Measurements from ENCODE around the gene TAF5L. TPM values are rescaled to one million over a fixed set of nuclear protein-coding genes. Genes with fewer than 3 reads are reported as not detected.

Gene TAF5L
- total and polyA plus RNA-seq, 10 of the 15 experiments (the other 5 are each of a cell fraction or from before 2014, with no cell fraction given), result 1.1 to 26.2 (median 19.1) TPM

DNA sequence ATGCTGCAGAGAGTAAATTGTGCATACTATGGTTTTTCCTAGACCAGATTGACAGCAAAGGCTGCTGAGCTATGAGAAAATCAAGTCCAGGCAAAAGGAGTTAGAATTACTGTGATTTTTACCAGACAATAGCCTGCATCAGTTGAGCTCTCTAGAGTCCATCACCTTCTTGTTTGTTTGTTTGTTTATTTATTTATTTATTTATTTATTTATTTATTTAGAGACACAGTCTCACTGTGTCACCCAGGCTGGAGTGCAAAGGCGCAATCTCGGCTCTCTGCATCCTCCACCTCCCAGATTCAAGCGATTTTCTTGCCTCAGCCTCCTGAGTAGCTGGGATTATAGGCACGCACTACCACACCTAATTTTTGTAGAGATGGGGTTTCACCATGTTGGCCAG is 43.2 kb downstream of the TAF5L start (continued):
- TF ChIP-seq HDAC2 (IDR thresholded peaks at IDR 0.05) (no peak), FOXK2 (IDR thresholded peaks at IDR 0.05) (no peak), TARDBP (IDR thresholded peaks at IDR 0.05; ENCODE audit: borderline replicate concordance) (no peak), FOS (IDR thresholded peaks at IDR 0.05; ENCODE audit: borderline replicate concordance, extremely low read depth, insufficient read length) (no peak), BCL11A (IDR thresholded peaks at IDR 0.05; ENCODE audit: low read depth, low read length) (no peak)
- TF ChIP-seq, protein P1, sequence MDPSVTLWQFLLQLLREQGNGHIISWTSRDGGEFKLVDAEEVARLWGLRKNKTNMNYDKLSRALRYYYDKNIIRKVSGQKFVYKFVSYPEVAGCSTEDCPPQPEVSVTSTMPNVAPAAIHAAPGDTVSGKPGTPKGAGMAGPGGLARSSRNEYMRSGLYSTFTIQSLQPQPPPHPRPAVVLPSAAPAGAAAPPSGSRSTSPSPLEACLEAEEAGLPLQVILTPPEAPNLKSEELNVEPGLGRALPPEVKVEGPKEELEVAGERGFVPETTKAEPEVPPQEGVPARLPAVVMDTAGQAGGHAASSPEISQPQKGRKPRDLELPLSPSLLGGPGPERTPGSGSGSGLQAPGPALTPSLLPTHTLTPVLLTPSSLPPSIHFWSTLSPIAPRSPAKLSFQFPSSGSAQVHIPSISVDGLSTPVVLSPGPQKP (IDR thresholded peaks at IDR 0.05; ENCODE audit: low read depth, low read length), result no peak

DNA sequence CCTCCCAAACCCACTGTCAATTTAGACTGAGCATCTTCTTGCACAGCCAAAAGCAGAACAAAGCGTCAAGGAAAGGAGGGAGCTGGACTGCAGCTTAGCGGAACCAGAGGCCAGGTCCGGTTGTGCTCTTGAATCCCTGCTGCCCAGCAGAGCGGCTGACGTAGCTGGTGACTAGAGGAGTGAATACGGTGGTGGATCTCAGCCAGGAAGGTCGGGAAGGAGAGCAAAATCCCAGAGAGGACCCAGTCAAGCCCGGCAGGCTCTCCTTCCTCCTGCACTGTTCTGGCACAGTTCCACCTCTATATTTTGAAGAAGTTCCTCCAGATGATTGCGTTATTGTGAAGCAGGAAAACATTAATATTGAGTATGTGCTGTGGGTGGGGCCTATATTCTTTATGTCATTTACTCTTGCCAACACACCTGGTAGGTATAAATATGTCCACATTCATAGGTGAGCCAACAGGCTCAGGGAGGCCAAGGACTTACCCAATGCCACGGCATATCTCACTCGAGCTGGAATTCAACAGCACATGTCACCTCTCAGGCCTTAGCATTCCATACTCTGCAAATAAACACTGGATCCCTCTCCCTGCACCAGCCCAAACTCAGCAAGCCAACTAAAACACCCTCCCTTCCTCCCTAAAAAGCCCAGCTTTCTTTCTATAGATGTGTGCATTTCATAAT is 43.8 kb downstream of the TAF5L start:
- H3K4me3 ChIP-seq, result no peak overlapping the region
- ChIA-PET SMC1A (ENCODE audit: uncharacterized antibody, unreplicated experiment) (interaction anchor here (1.4 to 1.7 kb wide), 2 partner anchors 12 to 42 kb away, joined by 3 to 7 read pairs; no protein-coding TSS in a partner anchor), RAD21 (ENCODE audit: unreplicated experiment) (interaction anchor here (0.8 kb wide), 1 partner anchor 23 kb away, joined by 3 read pairs; the partner anchor contains the start of gene ABCB10), POLR2A (no interaction called here), CTCF (interaction anchor here (1.7 kb wide), 1 partner anchor 42 kb away, joined by 6 read pairs; no protein-coding TSS in a partner anchor)
- WGBS (ENCODE audit: insufficient coverage, insufficient replicate concordance, low lambda C conversion rate, missing lambda C conversion rate), result 69% methylated on average over 11 of the region's 11 CpGs
- H4K20me1 ChIP-seq (ENCODE audit: control insufficient read depth, insufficient read depth), result no peaks in the 10 kb centered on the region
- FAIRE-seq (no peak), ATAC-seq (no peak), DNase-seq (ENCODE audit: low read depth, low spot score) (no peak)
- peaks cover 9% of the 10 kb centered on the region for H3K4me1 ChIP-seq (ENCODE audit: control insufficient read depth, insufficient read depth, low read length)
- no peaks in the 10 kb centered on the region for H3K27me3 ChIP-seq (replicated peaks in 1 of 2; ENCODE audit: control insufficient read depth in 2 of 2, insufficient read depth in 2 of 2, low read length in 1 of 2)
- no peaks in the 10 kb centered on the region for H3K9me3 ChIP-seq (replicated peaks; ENCODE audit: control insufficient read depth, insufficient read depth, low read length)
- intact Hi-C loops (cut with micrococcal nuclease; ENCODE audit: unreplicated experiment) (no loop called here), in situ Hi-C loops (cut with MboI) (no loop called here)
- no peaks in the 10 kb centered on the region for H3K79me2 ChIP-seq (ENCODE audit: control insufficient read depth, insufficient read depth, low read length)
- no peak overlapping the region for H2AFZ ChIP-seq (ENCODE audit: control insufficient read depth, low read depth, low read length)
- BruUV-seq (replicated peaks), result no TSS peak
- H3K4me2 ChIP-seq (ENCODE audit: control insufficient read depth, insufficient read depth), result no peak overlapping the region
- no peak overlapping the region for H3K9ac ChIP-seq (ENCODE audit: control insufficient read depth, insufficient read depth, low read length)
- no peak for TF ChIP-seq BACH1 (IDR thresholded peaks at IDR 0.05; ENCODE audit: borderline replicate concordance)
- TF ChIP-seq BCLAF1 (IDR thresholded peaks at IDR 0.05), result no peak
- no peak for TF ChIP-seq RELA (IDR thresholded peaks at IDR 0.05; ENCODE audit: borderline replicate concordance, partially characterized antibody)
- no peak for TF ChIP-seq RAD21 (IDR thresholded peaks at IDR 0.05; ENCODE audit: insufficient read depth, low read depth, low read length)
- TF ChIP-seq YBX1 (IDR thresholded peaks at IDR 0.05), result no peak
- no peak for TF ChIP-seq EZH2 (IDR thresholded peaks at IDR 0.05; ENCODE audit: borderline replicate concordance, control insufficient read depth, low read depth, low read length)
- H3K27ac ChIP-seq (ENCODE audit: control insufficient read depth, insufficient read depth), result no peak overlapping the region
- no peaks in the 10 kb centered on the region for H3K36me3 ChIP-seq (ENCODE audit: control insufficient read depth in 2 of 2, insufficient read depth in 2 of 2, low read length in 1 of 2)

Measured in GM12878 (cell line).